HG03354 (cell line): ENCODE data around the gene ELMO1.
A peak's percentile ranks its signal among the peaks of the same experiment; 100 is the strongest.
"Not testable (repeated sequence)": the region's sequence is repeated elsewhere in the genome, so short reads cannot be mapped to it uniquely, and the experiment has no call there.

Source experiments
- ATAC-seq: cut with Tn5 transposase; IDR thresholded peaks from one replicate; pipeline ENCODE4 v1.9.1; 2021; ENCODE audit warnings: mild to moderate bottlenecking; ENCODE audit not compliant: unreplicated experiment, poor library complexity, severe bottlenecking

The ELMO1 gene

GRCh38 chr7:37176079-37176478 lies 272.6 kb downstream of the ELMO1 start:
- no peak for ATAC-seq

DNA sequence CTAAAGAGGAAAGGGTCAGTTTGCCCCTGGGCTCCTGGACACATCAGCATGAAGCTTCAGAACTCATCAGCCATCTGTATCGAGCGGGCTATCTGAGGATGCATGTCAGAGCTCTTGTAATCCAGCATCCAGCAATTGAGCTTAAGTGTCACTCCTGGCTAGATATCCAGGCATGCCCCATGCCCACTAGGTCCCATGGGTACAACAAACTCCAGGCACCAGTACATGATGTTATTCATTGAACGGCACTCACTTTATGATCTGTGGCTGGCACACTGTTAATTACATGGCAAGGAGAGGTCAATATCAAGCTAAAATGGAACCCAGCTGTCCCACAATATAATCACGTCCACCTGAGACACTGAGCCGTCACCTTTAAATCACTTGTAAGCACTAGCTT lies 274.2 kb downstream of the ELMO1 start:
- no peak for ATAC-seq

- no peak for ATAC-seq
These were observed 275.0 kb downstream of the ELMO1 start for GRCh38 chr7:37173670-37174069.

GRCh38 chr7:37162106-37162505 lies 286.6 kb downstream of the ELMO1 start:
- ATAC-seq, result no peak

- no peak for ATAC-seq
These were observed 288.0 kb downstream of the ELMO1 start for GRCh38 chr7:37160656-37161055.

GRCh38 chr7:37153376-37153775 lies 295.3 kb downstream of the ELMO1 start:
- ATAC-seq, result no peak

GRCh38 chr7:37151741-37152413 lies 296.8 kb downstream of the ELMO1 start:
- ATAC-seq, result no peak

DNA sequence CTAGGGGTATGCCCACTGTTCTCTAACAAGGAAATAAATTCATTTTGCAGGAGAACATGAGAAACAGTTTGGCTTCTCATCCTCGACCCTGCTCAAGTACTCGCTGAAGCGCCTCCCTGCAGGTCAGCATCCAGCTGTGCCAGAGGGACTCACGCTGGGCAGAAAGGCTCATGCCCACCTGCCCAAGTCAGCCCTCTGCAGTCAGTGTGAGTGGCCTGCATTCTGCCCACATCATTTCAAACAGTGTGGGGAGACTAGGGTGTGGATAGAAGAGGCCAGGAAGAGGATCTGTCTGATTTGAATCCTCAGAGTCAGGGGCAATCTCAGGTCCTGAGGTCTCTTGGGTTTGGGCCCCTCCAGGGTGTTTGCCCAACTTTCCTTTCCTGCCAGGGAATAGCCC lies 297.8 kb downstream of the ELMO1 start:
- no peak for ATAC-seq

DNA sequence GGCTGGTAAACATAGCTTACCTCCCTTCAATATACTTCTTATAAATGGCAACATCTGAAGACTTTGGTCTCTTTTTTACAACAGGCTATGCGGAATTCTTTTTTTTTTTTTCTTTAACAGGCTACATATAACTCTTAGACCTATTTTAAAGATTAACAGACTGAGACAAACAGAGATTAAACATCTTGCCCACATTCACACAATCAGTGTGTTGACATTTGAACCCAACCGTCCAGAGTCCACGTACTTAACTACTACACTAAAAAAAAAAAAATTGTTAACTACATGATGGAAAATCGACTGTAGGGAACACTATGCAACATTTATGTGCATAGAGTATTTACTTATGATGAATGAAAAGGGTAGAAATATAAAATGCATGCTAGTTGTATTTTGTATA lies 298.5 kb downstream of the ELMO1 start:
- no peak for ATAC-seq

DNA sequence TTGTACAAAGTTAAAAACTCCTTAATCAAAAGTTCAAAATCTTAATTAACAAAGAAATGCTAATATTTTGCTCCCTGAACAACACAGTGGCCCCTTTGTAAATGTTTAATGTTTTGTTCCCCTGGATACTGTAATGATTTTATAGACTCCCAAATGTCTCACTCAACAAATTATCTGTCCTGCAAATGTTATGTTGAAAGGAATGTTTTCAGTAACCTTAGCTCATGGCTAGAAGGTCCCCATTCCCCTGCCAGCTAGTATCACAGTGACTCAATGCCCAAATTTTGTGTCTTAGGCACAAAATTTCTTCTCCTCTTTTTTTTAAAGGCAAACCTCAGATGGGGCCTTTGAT lies 298.9 kb downstream of the ELMO1 start:
- ATAC-seq, result no peak

DNA sequence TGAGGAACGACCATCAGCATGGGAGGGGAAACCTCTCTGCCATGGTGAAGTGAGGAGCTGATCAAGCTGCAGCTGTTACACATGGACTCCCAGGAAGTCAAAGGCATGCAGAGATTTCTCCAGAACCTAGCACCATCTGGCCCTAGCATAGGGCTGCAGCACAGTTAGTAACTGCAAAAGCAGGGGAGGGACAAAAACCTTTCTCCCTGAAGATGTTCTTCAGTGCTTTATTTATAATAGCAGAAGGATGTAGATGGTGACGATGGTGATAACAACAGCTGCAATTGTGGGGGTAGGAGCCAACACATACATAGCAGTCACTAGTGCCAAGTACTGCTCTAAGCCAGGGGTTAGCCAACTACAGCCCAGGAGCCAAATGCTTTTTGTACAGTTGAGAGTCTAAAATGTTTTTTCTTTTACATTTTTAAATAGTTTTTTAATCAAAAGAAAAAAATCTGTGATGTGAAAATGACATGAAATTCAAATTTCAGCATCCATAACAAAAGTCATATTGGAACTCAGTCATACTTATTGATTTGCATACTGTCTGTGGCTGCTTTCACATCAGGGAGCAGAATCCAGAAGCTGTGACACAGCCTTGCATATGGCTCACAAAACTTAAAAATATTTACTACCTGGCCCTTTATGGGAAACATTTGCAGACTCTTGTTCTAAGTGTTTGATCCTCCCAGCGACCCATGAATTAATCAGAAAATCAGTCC lies 299.5 kb downstream of the ELMO1 start:
- ATAC-seq, result peak; percentile 72

- no peak for ATAC-seq
These were observed 303.0 kb downstream of the ELMO1 start for GRCh38 chr7:37145682-37146081.

DNA sequence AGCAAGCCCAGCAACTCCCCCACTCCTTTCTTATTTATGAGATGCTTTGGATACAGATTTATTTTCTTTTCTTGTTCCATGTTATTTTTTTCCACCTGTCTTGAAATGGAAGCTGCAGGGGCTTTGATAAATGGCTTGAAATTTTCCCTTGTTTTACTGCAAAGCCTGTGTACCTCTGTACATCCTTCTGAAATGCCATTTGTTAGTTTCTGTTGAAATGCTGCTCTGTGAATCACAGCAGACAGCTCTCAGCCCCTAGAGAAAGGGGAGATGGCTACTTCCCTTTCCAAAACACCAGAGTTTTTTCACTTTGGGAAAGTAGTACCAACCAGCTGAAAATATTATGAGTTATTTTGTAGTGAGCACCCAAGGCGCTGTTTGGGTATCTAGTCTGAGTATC lies 304.2 kb downstream of the ELMO1 start:
- no peak for ATAC-seq

GRCh38 chr7:37142958-37143357 lies 305.7 kb downstream of the ELMO1 start:
- no peak for ATAC-seq

GRCh38 chr7:37141742-37142141 lies 306.9 kb downstream of the ELMO1 start:
- ATAC-seq, result no peak

DNA sequence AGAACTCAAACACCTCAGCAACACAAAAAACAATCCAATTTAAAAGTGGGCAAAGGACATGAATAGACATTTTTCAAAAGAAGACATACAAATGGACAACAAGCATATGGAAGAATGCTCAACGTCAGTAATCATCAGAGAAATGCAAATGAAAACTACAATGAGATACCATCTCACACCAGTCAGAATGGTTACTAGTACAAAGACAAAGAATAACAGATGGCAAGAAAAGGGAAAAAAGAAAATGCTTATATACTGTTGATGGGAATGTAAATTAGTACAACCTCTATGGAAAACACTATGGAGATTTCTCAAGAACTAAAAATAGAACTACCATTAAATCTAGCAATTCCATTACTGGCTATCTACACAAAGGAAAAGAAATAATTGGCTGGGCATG lies 314.8 kb downstream of the ELMO1 start:
- ATAC-seq, result not testable (repeated sequence)

DNA sequence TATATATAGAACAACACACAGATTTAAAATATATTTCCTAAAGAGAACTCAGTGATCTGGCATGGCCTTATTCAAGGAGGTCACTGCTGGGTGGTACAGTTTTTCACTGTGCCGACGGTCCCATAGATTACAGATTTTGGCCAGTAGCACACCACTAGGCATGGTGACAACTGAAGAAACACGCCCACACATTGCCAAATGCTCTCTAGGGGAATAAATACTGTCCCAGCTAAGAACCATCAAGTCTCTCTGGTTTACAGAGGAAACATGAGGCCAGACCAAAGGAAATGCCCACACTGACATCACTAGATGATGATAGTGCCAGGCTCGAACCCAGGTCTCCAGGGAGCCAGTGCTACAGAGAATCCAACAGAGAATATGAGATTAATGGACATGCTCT lies 316.8 kb downstream of the ELMO1 start:
- ATAC-seq, result no peak

- no peak for ATAC-seq
These were observed 319.6 kb downstream of the ELMO1 start for GRCh38 chr7:37129035-37129425.

- no peak for ATAC-seq
These were observed 320.2 kb downstream of the ELMO1 start for GRCh38 chr7:37128327-37129034.

DNA sequence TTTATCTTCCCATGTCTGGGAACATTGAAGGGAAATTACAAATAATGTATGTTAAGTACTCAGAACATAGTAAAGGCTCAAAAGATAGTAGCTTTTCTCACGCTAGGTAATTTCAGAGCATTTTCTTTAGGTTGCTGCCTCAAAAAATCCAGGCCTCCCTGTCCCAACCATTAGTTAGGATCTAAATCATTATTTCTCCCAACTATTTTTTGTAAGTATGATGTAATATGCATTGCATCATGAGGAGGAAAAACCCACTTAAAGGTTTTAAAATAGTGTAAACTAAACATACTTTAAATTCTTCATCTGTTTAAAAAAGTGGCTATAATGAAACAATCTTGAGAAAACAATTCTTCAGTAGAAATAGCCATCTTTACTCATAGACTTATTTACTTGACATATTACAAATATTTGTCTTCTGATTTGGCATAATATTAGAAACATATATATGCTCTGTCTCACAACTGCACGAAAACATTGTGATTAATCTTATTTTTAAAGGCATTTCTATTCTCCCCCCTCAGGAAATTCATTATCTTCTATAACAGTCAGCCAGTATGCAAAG lies 329.3 kb downstream of the ELMO1 start:
- ATAC-seq, result no peak

GRCh38 chr7:37118004-37118403 lies 330.7 kb downstream of the ELMO1 start:
- ATAC-seq, result no peak
